CD4-positive, alpha-beta T cell treated with Interleukin-6 at 100 ng/mL for 8 hours (primary cell): ENCODE results near the gene ROR1.
"Not testable (repeated sequence)": the region's sequence is repeated elsewhere in the genome, so short reads cannot be mapped to it uniquely, and the experiment has no call there.

ENCODE experiments used
- DNase-seq: peaks from one replicate; pipeline ENCODE4 v3.0.0-alpha.2; 2020; ENCODE audit warnings: mixed read lengths, low spot score

The ROR1 gene

DNA sequence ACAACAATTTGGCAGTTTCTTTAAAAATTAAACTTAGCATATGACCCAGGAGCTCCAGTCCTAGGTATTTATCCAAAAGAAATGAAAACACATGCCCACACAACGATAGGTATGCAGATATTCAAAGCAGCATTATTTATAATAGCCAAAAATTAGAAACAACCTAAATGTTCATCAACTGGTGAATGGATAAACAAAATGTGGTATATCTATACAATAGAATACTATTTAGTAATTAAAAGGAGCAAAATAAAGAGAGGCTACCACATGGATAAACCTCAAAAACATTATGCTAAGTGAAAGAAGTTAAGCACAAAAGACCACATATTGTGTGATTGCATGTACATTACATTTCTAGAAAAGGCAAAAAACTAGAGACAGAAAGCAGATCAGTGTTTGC lies 51.3 kb downstream of the ROR1 start:
- DNase-seq, result no peak

DNA sequence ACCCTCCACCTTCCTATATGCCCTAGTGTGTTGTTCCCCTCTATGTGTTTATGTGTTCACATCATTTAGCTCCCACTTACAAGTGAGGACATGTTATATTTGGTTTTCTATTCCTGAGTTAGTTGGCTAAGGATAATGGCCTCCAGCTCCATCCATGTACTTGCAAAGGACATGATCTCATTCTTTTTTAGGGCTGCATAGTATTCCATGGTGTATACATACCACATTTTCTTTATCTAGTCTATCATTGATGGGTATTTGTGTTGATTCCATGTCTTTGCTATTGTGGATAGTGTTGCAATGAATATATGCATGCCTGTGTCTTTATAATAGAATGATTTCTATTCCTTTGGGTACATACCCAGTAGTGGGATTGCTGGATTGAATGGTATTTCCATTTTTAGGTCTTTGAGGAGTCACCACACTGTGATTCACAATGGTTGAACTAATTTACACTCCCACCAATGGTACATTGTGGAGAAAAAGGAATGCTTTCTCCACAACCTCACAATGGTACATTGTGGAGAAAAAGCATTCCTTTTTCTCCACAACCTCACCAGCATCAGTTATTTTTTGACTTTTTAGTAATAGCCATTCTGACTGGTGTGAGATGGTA lies 52.5 kb downstream of the ROR1 start:
- not testable (repeated sequence) for DNase-seq

DNA sequence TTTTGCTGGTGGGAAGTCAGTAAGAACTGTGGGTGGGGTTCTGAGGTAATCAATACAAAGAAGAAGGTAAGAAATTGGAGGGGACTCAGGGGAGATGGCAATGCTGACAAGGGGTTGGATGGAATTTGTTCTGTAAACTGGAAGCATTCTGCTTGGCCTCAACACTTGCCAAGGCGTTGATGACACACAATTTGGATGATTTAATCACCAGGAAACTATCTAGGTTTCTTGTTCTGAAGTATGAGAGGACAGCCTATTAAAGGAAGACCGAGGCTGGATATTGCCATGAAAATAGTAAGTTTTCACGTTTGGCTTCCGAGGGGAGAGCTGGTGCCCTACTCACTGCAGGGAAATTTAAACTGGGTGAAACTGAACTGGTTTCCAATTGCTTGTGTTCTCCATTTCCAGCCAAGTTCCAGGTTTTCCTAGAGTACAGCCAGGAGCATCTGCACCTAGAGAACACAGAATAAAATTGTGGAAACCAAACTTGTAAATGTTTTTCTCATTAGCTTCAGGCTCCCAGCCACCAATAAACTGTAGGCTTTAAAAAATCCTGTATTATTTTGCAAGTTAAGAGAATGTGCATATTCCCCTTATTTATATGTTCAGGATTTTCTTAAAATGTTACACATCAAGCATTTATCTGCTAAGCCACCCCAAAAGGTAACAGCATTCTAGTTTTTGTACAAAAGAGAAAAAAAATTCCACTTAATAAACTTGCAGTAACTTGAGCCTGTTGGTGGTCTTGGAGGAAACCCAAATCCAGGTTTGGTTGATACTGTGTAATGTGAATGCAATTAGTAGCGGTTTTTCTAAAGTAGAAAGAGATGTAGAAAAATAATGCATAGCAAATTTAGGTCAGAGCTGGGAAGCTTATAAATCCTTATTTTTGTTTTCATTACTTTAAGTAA lies 53.8 kb downstream of the ROR1 start:
- no peak for DNase-seq

DNA sequence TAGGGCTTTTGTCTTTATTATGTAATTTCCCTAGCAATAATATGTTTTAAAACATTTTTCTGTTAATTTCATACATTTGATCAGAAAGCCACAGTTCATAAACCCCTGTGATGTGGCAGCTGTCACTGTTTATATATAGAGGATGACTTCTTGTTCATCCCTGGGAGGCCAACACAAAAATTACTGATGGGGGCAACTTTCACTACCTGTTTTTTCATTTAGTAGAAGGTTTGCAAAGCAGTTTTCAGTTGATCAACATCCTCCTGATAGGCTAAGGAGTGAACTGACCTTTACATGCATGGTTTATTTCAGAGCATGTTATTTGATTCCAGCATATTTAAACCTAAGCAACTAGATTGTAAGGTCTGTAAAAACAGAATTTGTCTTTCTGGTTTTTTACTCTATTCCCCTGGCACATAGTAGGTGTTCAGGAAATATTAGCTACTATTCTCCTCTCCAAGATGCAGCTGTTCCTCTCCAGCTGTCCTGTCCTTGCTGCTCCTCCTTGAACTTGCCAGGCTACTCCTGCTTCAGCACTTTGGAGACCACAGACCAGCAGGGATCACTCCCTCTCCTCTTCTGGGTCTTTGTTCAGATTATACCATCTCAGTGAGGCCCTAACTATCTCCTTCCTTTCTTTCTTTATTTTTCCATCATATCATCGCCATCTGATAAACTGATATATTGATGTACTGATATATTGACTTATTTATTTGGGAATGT lies 54.7 kb downstream of the ROR1 start:
- DNase-seq, result no peak

DNA sequence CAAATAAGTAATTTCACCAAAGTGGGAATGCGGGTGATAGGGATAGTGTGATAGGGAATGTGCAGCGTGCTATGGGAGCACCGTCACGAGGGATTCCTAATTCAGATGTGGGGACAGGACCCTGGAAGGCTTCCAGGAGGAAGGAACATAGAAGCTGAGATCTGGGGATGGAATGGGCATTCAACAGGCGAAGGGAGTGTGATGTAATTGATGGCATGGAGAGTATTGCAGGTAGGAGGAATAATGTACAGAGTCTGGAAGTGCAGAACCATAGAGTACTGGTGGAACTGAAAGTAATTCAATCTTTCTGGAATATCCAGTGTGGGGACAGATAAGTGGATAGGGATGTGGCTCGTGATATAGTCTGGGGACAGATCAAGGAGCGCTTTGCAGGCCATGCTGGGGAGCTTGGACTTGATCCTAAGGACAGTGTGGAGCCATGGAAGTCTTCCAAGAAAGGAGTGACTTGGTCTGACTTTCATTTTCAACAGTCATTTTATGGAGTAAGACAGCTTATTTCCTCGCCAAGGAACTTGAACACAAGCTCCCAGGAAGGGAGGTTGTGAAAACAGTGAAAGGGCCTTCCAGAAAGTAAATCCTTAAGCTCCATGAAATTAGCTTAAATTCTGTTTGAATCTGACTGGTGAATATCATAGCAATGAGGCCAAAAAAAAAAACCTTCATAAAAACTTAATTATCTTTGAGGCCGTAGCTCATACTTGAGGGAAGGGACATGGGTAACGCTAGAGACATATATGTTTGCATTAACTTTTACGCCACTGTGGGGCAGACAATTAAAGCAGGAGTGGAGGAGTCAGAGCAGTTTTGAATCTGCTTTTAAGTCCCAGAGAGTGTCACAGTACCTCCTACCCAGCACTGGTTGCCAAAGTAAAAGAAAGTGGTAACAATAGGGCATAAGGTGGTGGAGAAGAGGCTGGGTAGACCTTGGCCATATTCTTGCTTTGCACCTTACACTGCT lies 55.8 kb downstream of the ROR1 start:
- DNase-seq, result no peak

GRCh38 chr1:63831409-63831808 lies 57.6 kb downstream of the ROR1 start:
- no peak for DNase-seq

DNA sequence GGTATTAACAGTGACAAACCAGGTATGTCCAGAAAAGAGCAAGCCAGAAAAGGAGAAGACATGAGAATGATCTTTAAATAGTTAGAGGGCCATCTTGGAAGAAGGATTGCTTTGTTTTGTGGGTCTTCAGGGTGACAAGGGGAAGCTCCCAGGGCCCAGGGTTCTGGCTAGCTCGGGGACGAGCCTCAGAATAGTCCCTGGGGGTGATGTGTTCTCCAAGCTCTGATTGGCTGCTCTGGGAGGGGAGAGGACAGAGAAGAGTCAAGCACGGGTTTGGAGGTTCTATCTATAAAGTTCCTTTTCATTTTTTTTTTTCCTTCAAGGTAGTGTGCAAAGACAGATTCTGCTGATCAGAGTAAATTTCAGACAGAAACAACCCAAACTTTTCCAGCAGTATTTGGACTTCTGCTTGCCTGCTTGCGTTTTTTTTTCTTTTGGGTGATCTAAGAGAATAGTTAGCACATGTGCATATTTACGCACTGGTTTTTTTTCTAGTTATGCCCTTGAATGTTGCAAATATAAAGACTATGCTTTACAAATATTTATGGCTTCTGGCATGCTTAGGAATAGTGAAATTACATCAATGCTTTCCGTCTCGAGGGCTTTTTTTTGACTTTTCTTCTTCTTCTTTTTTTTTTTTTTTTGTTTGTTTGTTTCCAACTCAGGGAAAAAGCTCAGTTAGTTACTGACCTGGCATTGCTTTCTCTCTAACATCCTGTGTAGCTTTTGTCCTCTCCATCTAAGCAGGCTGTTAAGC lies 59.7 kb downstream of the ROR1 start:
- DNase-seq, result no peak

- DNase-seq, result no peak
Measured at GRCh38 chr1:63835128-63835527, 61.3 kb downstream of the ROR1 start.

DNA sequence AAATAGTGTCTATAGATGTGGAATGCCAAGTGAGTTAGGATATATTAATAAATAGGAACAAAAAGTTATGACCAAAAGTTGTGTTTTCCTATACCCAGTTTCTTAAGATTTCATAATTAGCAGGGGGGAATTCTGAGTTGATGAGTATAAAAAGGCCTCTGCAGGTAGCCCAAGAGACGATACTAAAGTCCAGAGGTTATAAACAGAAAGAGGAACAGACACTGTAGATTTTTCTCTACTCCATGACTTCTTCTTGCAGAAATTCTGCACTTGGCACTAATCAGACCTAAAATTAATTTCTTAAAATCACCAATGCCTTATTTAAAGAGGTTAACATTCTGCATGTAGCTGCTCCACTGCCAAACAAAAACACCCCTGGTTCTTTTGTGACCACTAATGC lies 62.6 kb downstream of the ROR1 start:
- no peak for DNase-seq

GRCh38 chr1:63836830-63837229 lies 63.0 kb downstream of the ROR1 start:
- no peak for DNase-seq

GRCh38 chr1:63843010-63843409 lies 69.2 kb downstream of the ROR1 start:
- DNase-seq, result no peak

GRCh38 chr1:63843884-63844283 lies 70.1 kb downstream of the ROR1 start:
- no peak for DNase-seq

GRCh38 chr1:63845346-63845745 lies 71.5 kb downstream of the ROR1 start:
- DNase-seq, result no peak

- DNase-seq, result no peak
Measured at GRCh38 chr1:63847308-63847910, 73.6 kb downstream of the ROR1 start.

- no peak for DNase-seq
Measured at GRCh38 chr1:63848733-63849132, 74.9 kb downstream of the ROR1 start.

DNA sequence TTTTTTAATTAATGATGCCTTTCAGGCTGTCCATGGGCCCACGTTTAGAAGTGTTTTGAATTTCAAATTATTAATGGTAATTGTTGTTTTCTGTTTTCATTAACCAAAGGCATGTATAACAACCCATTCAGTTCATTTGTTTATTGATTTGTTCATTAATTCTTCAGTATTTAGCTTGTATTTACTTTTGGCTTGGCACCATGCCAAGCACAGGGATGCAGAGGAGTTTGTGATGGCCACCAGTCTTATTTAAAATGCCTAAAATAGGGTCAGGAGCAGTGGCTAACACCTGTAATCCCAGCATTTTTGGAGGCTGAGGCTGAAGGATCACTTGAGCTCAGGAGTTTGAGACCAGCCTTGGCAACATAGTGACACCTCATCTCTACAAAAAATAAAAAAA lies 75.3 kb downstream of the ROR1 start:
- no peak for DNase-seq

GRCh38 chr1:63854091-63854490 lies 80.3 kb downstream of the ROR1 start:
- no peak for DNase-seq

- no peak for DNase-seq
Measured at GRCh38 chr1:63855942-63856341, 82.1 kb downstream of the ROR1 start.

- DNase-seq, result no peak
Measured at GRCh38 chr1:63856924-63857323, 83.1 kb downstream of the ROR1 start.

GRCh38 chr1:63857478-63857877 lies 83.7 kb downstream of the ROR1 start:
- no peak for DNase-seq

DNA sequence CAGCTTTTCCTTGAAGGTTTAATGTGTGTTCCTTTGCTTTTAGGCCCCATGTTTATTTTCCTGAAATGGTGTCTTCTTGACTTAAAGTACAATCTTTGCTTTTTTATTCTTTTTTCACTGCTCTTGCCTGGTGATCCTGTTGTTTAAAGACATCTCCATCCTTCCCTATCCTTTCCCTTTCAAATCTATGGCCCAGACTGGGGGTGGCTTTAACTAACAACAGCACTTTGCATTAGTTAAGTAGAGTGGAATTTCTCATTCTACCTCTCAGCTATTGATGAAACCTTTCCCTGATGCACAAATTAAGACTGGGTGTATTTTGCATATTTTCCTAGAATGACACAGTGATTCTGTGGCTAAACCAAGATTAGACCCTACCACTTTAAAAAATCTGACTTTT lies 84.3 kb downstream of the ROR1 start:
- no peak for DNase-seq
